H1 (cell line): ENCODE results near the gene CDK19. TPM values are rescaled to one million over a fixed set of nuclear protein-coding genes. Genes with fewer than 3 reads are reported as not detected.

Source experiments
- BCL11A ChIP-seq, 2 experiments: IDR thresholded peaks; one replicate each; pipeline ENCODE4 v1.6.1; 2011; ENCODE audit warnings: low read depth in 2 of 2, low read length in 2 of 2, mild to moderate bottlenecking in 2 of 2
- CHD2 ChIP-seq: IDR thresholded peaks from 2 replicates; pipeline ENCODE4 v1.6.1; 2012; ENCODE audit warnings: low read length, improper control_type of control experiment
- CHD7 ChIP-seq: fragments of 300-600 bp; sonication (generic); IDR thresholded peaks from 2 replicates; pipeline ENCODE4 v1.7.1; 2012; ENCODE audit warnings: low read length, moderate library complexity, mild to moderate bottlenecking, inconsistent platforms; ENCODE audit not compliant: insufficient replicate concordance
- POLR2A ChIP-seq, 2 experiments: IDR thresholded peaks; 1 replicate in 1 of 2; 2 replicates in 1 of 2; pipeline ENCODE4 v1.6.1; 2011; ENCODE audit warnings: low read depth in 2 of 2, low read length in 2 of 2, mild to moderate bottlenecking in 2 of 2; ENCODE audit errors: control extremely low read depth in 1 of 2
- TBP ChIP-seq: IDR thresholded peaks from 2 replicates; pipeline ENCODE4 v1.6.1; 2011; ENCODE audit warnings: low read depth, low read length, improper control_type of control experiment
- TCF12 ChIP-seq: IDR thresholded peaks from 2 replicates; pipeline ENCODE4 v1.6.1; 2011; ENCODE audit warnings: low read depth, mild to moderate bottlenecking, low read length
- polyA plus RNA-seq, 7 experiments: library from polyadenylated mRNA; depleted of rRNA in 3 of 7; stranded (reverse) in 5 of 7; unstranded in 2 of 7; fragments of >200 nt in 5 of 7; fragments of 200-250 nt in 2 of 7; gene quantifications; 1 replicate in 5 of 7; 2 replicates in 1 of 7; 4 replicates in 1 of 7; pipeline versions ENCODE4 v1.2.1 to v1.2.3, GENCODE V29; 2011 to 2013; ENCODE audit warnings: missing spikeins in 2 of 7, mixed read lengths in 2 of 7
- total RNA-seq: library from RNA; stranded (reverse); fragmentation: NEBNext Ultra II Directional; extraction: Animal tissue kit (Norgen Biotek cat#: 25700); gene quantifications from 2 replicates; pipeline ENCODE4 v1.2.1, GENCODE V29; 2021
- TF ChIP-seq, protein P1 (sequence below): IDR thresholded peaks from 2 replicates; pipeline ENCODE4 v1.6.1; 2012; ENCODE audit warnings: low read length, inconsistent platforms

CDK19 gene
- total and polyA plus RNA-seq, 2 of the 8 experiments (the other 6 are each of a cell fraction or from before 2014, with no cell fraction given), result 4.9 to 12.6 TPM

GRCh38 chr6:110831405-110831804 is 16.1 kb upstream of the CDK19 start (continued):
- TF ChIP-seq CHD7 (no peak), BCL11A (IDR thresholded peaks at IDR 0.05; ENCODE audit: low read depth in 2 of 2, low read length in 2 of 2) (no peak), CHD2 (no peak), TBP (no peak), TCF12 (no peak), POLR2A (IDR thresholded peaks at IDR 0.05; ENCODE audit: control extremely low read depth in 1 of 2, low read depth in 2 of 2, low read length in 2 of 2) (no peak)
- TF ChIP-seq, protein P1, sequence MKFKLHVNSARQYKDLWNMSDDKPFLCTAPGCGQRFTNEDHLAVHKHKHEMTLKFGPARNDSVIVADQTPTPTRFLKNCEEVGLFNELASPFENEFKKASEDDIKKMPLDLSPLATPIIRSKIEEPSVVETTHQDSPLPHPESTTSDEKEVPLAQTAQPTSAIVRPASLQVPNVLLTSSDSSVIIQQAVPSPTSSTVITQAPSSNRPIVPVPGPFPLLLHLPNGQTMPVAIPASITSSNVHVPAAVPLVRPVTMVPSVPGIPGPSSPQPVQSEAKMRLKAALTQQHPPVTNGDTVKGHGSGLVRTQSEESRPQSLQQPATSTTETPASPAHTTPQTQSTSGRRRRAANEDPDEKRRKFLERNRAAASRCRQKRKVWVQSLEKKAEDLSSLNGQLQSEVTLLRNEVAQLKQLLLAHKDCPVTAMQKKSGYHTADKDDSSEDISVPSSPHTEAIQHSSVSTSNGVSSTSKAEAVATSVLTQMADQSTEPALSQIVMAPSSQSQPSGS, result no peak
- TF ChIP-seq, all 59 proteins: peak for 0
